Activated T-cell treated with anti-CD3 and anti-CD28 coated beads for 24 hours (primary cell): ENCODE data around the gene AHDC1.
"Not testable (repeated sequence)": the region's sequence is repeated elsewhere in the genome, so short reads cannot be mapped to it uniquely, and the experiment has no call there.

ENCODE experiments used
- DNase-seq: peaks from one replicate; pipeline ENCODE4 v3.0.0-alpha.2; 2020; ENCODE audit warnings: low read depth

The AHDC1 gene

DNA sequence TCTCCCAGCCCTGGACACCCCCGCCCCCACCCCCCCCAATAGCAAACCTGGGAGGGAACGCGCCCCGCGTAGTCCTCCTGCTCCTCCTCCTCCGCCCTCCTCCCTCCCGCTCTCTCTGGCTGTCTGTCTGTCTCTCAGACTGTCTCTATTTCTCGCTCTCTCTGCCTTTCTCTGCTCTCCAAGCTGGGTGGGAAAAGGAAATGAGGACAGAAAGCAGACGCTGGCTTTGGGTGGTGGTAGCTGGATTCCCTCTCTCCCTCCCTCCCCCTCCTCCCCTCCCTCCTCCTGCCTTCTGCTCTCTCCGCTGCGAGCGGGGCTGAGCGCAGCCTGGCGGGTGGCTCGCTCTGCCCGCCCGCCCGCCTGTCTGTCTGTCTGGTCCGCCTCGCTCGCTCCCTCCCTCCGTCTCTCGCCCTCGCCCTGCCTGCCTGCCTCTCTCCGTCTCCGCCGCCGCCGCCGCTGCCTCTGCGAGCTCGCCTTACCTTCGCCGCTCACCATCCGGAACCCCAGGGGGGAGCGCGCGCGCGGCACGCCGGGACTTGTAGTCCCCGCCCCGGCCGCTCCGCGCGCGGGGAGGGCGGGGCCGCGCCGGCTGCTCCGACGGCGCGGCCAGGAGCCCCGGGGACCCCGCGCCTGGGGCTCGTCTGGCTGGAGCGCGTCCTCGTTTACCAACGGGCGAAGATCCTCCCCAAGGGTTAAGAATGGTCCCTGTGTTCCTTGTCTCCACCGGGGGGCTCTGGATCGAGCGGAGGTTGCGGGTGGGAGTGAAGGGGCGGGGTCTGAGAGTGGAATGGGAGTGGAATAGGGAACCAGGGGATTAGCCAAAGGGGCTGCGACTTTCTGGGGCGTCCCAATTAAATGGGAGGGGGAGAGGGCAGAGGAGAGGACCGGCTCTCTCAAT, at the start of gene AHDC1:
AHDC1 (minus strand) TSS at position 464 of the 898 bp plus-strand sequence. CDS start 52,029 bp downstream, outside the sequence.
- DNase-seq, result peak; percentile 86

DNA sequence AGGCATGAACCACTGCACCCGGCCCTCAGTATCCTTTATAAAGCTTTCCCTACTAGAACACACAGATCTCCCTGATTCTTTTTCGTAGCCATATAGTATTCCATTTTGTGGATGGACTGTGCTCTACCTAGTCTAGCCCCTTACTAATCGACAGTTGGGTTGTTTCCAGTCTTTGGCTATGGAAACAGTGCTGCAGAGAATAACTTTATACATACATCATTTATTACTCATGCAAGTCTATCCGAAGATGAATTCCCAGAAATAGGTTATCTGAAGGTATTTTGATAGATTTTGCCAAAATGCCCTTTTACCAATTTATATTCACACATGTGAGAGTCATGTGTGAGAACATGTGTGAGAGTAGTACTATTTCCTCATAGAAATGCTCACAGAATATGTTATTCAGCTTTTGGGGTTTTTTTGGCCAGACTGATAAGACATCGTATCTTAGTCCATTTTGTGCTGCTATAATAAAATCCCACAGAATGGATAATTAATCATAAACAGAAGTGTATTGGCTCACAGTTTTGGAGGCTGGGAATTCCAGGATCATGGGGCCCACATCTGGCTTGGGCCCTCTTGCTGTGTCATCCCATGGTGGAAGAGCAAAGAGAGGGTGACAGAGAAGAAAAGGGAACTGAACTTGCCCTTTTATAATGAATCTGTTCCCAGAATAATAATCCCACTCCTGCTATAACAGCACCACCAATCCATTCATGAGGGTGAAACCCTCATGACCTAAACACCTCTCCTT, 48.3 kb upstream of the AHDC1 start:
- DNase-seq, result no peak

DNA sequence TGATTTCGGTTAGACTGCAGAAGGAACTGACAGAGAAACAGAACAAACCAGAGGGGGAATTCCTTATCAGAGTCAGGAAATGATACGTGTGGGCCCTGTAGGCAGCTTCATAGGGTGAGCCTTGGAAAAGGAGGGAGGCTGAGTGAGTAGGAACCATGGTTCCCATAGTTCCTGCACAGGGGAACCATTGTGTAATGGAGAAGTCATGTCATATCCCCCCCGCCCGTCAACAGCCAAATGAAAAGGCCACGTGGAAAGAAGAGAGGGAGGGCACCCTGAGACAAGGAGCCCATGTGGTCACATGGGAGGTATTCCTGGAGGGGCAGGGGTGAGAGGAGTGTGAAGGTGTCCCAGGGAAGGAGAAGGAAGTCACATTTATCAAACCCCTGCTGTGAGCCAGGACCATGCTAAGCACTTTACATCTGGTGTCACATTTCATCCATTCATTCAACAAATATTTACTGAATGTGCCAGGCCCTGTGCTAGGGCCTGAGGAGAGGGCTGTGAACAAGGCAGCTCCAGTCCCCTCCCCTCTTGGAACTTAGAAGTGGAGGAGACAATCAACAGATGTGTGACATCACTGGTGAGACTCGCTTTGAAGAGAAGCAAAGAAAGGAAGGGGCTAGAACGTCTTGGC, 46.7 kb upstream of the AHDC1 start:
- no peak for DNase-seq

DNA sequence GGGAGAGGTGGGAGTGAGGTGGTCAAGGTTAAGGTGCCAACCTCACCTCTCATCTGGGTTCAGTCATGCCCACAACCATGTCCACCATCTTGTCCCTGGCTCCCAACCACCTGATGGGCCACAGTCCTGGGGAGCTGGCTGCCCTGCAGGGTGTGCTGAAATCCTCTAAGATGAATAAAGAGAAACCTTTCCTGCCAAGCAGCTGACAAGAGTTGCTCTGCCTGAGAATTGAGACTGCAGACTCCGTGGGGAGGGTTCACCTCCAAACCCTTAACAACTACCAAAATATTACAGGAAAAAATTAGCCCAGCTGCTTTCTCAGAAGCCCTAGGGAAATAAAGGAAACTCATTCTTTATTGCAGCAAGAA, 46.2 kb upstream of the AHDC1 start:
- no peak for DNase-seq

DNA sequence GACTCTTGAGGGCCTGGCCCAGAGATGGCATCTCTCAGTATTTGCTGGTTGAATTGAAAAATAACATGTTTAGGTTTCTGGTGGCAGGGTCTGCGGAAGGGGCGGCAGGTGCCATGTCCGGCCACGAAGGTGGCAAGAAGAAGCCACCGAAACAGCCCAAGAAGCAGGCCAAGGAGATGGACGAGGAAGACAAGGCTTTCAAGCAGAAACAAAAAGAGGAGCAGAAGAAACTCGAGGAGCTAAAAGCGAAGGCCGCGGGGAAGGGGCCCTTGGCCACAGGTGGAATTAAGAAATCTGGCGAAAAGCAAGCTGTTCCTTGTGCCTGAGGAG, 45.3 kb upstream of the AHDC1 start:
- DNase-seq, result no peak

DNA sequence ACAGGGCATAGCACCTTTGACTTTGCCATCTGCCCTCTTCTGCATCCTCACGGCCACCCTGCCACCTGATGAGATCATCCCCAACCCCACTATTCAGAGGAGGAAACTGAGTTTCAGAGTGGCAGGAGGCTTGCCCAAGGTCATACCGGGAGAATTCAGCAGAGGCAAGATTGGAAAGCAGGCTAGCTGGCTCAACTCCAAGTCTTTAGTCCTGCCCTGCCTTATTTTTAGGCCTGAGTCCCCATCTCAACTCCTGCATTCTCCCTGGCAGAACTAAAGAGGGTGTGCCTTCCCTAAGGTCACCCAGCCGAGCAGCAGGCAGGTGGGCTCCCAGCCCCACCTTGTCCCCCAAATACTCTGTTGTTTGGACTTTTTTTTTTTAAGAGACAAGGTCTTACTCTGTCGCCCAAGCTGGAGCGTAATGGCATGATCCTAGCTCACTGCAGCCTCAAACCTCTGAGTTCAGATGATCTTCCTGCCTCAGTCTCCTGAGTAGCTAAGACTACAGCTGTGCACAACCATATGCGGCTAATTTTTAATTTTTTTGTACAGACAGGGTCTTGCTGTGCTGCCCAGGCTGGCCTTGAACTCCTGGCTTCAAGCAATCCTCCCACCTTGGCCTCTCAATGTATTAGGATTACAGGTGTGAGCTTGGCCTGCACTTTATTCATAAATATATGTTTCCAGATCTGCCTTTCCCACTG, 44.8 kb upstream of the AHDC1 start:
- DNase-seq, result no peak

- DNase-seq, result no peak
Observed at GRCh38 chr1:27647328-27647727, 43.4 kb upstream of the AHDC1 start.

GRCh38 chr1:27646676-27647075, 42.7 kb upstream of the AHDC1 start:
- no peak for DNase-seq

DNA sequence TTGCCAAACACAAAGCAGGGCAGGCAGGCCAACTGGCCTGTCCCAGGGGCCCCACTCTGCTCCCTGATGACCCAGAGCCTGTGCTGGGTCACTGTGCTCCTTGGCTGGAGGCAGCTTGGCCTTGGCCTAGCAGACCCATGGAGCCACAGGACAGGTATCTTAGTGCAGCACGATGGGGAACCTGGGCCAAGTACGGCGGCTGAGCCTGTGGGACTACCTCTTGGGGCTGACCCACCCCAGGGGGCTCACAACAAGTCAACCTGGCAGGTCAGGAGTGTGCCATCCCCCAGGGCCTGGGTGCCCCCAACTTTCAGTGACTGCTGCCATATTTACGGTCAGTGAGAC, 41.1 kb upstream of the AHDC1 start:
- no peak for DNase-seq

- no peak for DNase-seq
Observed at GRCh38 chr1:27644369-27645070, 40.6 kb upstream of the AHDC1 start.

DNA sequence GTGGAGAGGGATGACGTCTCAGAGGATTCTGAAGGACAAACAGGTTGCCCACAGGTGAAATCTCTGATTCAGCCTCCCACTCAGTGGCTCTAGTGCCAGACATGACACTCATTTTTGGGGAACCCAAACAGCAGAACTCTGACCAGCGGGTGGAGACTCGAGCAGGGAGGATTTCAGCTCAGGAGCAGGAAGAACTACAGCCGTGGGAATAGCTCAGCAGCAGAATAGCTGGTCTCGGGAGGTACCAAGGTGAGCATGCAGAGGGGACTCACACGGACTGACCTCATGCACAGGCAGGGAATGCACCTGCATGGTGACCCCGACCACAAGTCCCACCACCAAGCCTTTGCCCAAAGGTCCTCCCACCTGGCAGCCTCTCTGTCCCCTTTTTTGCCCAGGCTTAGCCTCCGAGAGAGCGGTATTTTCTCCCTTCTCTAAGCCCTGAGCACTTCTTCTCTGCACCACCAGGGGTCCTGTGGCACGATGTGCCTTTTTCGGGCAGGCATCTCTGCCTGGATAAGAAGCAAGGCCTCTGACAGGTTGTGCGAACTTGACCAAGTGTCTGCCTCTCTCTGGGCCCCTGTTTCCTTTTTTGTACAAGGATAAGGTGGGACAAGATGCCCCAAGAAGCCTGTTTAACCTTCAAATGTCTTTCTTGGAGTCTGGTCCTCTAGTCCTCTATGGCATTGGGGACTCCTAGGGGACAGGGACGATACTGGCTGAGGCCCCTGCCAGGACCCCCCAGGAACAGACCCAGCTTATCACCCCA, 39.8 kb upstream of the AHDC1 start:
- DNase-seq, result peak; percentile 63

GRCh38 chr1:27640514-27640913, 36.6 kb upstream of the AHDC1 start:
- DNase-seq, result not testable (repeated sequence)

DNA sequence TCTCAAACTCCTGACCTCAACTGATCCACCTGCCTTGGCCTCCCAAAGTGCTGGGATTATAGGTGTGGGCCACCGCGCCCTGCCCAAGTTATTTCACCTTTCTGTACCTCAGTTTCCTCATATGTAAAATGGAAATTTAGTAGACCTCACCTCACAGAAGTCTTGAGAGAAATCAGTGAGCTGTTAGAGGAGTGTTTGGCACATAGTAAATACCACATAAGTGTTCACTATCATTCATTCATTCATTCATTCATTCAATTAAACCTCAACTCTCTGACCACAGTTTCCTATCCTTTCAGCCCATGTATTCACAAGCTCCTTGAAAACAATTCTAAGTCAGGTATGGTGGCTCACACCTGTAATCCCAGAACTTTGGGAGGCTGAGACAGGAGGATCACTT, 34.9 kb upstream of the AHDC1 start:
- no peak for DNase-seq

DNA sequence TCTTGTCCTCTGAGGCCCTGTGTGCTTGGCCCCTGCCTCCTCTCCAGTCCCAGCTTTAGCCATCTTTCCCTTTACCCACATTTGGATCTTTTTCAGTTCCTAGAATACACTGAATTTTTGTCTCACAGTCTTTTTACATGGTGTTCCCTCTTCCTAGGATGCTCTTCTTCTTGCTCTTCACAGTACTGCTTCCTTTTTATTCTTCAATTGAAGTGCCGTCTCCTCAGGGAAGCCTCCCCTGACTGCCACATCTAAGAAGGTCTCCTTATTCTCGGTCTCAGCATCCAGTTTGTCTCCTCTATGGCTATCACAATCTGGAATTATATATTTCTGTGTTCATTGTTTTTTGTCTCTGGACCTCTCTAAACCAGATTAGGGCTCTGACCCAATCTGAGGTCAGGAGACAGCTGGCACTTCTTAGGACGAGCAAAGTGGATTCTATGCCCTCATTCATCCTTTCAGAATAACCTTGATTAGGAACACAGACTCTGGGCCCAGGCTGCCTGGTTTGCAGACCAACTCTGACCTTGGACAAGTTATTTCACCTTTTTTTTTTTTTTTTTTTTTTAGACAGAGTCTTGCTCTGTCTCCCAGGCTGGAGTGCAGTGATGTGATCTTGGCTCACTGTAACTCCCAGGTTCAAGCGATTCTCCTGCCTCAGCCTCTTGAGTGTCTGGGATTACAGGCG, 34.2 kb upstream of the AHDC1 start:
- DNase-seq, result no peak

- DNase-seq, result no peak
Observed at GRCh38 chr1:27635396-27636142, 31.6 kb upstream of the AHDC1 start.

- no peak for DNase-seq
Observed at GRCh38 chr1:27634985-27635367, 31.0 kb upstream of the AHDC1 start, which contains the start of gene FGR. Gene FGR, minus strand, starts transcription at chr1:27635185. Its CDS starts 11,269 bp downstream, at chr1:27623916.

GRCh38 chr1:27634177-27634984, 30.4 kb upstream of the AHDC1 start:
- DNase-seq, result no peak

DNA sequence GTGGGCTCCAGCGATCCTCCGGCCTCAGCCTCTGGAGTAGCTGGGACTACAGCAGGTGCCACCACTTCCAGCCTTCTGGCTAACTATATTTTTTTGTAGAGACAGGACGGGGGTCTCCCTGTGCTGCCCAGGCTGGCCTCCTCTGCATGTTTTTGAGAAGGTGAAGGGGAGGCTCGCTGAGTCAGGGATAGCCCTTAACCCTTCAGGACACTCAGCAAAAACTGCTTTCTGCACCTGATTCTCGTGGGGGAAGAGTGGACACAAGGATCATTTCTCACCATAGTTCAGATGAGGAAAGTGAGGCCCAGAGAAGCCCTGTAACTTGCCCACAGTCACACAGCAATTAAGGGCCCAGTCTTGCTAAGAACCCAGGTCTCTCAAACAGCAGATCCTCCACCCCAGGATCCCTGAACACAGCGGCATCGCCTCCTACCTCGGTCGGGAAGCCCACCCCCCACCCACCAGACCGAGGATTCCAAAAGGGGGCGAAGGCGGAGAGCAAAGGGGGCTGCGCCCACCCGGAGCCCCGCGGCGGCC, 29.8 kb upstream of the AHDC1 start:
- no peak for DNase-seq

DNA sequence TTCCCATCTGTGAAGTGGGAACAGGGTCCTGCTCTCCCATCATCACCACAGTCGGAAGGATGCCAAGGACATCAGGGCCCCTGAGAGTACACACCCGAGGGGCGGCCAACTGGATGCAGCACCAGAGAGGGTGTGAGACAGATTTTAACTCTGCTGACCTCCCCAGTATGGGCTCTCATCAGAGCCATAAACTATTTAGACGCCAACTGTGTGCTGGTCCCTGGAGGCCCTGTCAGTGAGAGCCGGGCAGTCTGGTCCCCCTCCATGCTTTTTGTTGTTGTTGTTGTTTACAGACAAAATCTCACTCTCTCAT, 29.3 kb upstream of the AHDC1 start:
- DNase-seq, result no peak
